Upper lobe of left lung (tissue), 6 donors: ENCODE results near the gene MSRB1. TPM values are rescaled to one million over a fixed set of nuclear protein-coding genes. Genes with fewer than 3 reads are reported as not detected.
A peak's percentile ranks its signal among the peaks of the same experiment; 100 is the strongest.

ENCODE experiments used
- ATAC-seq, 2 donors: fragments of 200-7000 bp; cut with Tn5 transposase; one replicate each; pipeline ENCODE4 v1.9.1; 2022; ENCODE audit warnings: mild to moderate bottlenecking in 2 of 2, moderate library complexity in 2 of 2; ENCODE audit not compliant: low FRiP score in 2 of 2
- DNase-seq, 2 donors: peaks; one replicate each; pipeline ENCODE4 v3.0.0-alpha.2; 2019 to 2020
- H3K27ac ChIP-seq, 4 donors: fragments of 200-600 bp; sonication (generic); one replicate each; pipeline ENCODE4 v1.5.1; 2016 to 2019
- H3K27me3 ChIP-seq, 4 donors: fragments of 200-600 bp; sonication (generic); one replicate each; pipeline ENCODE4 v1.5.1; 2017 to 2019
- H3K36me3 ChIP-seq, 4 donors: fragments of 200-600 bp; sonication (generic); one replicate each; pipeline ENCODE4 v1.5.1; 2016 to 2019
- H3K4me1 ChIP-seq, 4 donors: fragments of 200-600 bp; sonication (generic); one replicate each; pipeline ENCODE4 v1.5.1; 2018 to 2019
- H3K4me3 ChIP-seq, 4 donors: fragments of 200-600 bp; sonication (generic); one replicate each; pipeline ENCODE4 v1.5.1; 2017 to 2019; ENCODE audit warnings: mild to moderate bottlenecking in 2 of 4, moderate library complexity in 1 of 4
- H3K9me3 ChIP-seq, 4 donors: fragments of 200-600 bp; sonication (generic); one replicate each; pipeline ENCODE4 v1.5.1; 2018 to 2019
- EP300 ChIP-seq, 4 donors: sonication (generic); formaldehyde crosslinking; IDR thresholded peaks; one replicate each; pipeline ENCODE4 v1.5.1; 2017; ENCODE audit warnings: antibody characterized with exemption in 4 of 4, control low read depth in 2 of 4
- POLR2A ChIP-seq, 4 donors: fragments of 450-650 bp; IDR thresholded peaks; one replicate each; pipeline ENCODE4 v1.5.1; 2016 to 2017; ENCODE audit warnings: antibody characterized with exemption in 4 of 4, mild to moderate bottlenecking in 2 of 4
- POLR2AphosphoS5 ChIP-seq, 2 donors: sonication (generic); formaldehyde crosslinking; IDR thresholded peaks; one replicate each; pipeline ENCODE4 v1.5.1; 2017; ENCODE audit warnings: antibody characterized with exemption in 2 of 2
- WGBS, 2 donors: methylation state at CpG; one replicate each; pipeline ENCODE4 v1.1.5; 2017 to 2018; 5-methylcytosine and 5-hydroxymethylcytosine counted together
- total RNA-seq, 6 donors: library from RNA; depleted of rRNA in 4 of 6; stranded (reverse); fragments of >200 nt in 4 of 6; gene quantifications; one replicate each; pipeline versions ENCODE4 v1.1.0 to v1.2.1, GENCODE V29; 2016 to 2021
- TF ChIP-seq, protein P1 (sequence below), 6 experiments: fragments of 450-650 bp in 4 of 6; fragments of 200-600 bp in 2 of 6; sonication (generic) in 2 of 6; IDR thresholded peaks; one replicate each; pipeline ENCODE4 v1.5.1; 2016 to 2019; ENCODE audit warnings: antibody characterized with exemption in 6 of 6
- donor health status: DM: no; HTN: no; CAD: no; lungs with moderate emphysema.
- donor health status: DM: no; HTN: yes; CAD: no; lungs with severe emphysema.

The MSRB1 gene
- total RNA-seq, 6 donors from 2014 or later = 18.2 to 45.3 (median 31.9) TPM

GRCh38 chr16:1915732-1916639 is 27.0 kb downstream of the MSRB1 start:
- H3K4me3 ChIP-seq = no peak overlapping the region
- ATAC-seq (no peak), DNase-seq (peak in 1 of 2 donors; percentile 73)
- no peak overlapping the region for H3K27ac ChIP-seq
- no peaks in the 10 kb centered on the region for H3K9me3 ChIP-seq
- TF ChIP-seq, protein P1, sequence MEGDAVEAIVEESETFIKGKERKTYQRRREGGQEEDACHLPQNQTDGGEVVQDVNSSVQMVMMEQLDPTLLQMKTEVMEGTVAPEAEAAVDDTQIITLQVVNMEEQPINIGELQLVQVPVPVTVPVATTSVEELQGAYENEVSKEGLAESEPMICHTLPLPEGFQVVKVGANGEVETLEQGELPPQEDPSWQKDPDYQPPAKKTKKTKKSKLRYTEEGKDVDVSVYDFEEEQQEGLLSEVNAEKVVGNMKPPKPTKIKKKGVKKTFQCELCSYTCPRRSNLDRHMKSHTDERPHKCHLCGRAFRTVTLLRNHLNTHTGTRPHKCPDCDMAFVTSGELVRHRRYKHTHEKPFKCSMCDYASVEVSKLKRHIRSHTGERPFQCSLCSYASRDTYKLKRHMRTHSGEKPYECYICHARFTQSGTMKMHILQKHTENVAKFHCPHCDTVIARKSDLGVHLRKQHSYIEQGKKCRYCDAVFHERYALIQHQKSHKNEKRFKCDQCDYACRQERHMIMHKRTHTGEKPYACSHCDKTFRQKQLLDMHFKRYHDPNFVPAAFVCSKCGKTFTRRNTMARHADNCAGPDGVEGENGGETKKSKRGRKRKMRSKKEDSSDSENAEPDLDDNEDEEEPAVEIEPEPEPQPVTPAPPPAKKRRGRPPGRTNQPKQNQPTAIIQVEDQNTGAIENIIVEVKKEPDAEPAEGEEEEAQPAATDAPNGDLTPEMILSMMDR (IDR thresholded peaks at IDR 0.05) = no peak
- TF ChIP-seq POLR2AphosphoS5 (IDR thresholded peaks at IDR 0.05) (no peak), POLR2A (IDR thresholded peaks at IDR 0.05) (no peak), EP300 (IDR thresholded peaks at IDR 0.05) (no peak)
- WGBS, 2 donors = 54 to 65% methylated on average over 7 to 20 of the region's 25 CpGs
- H3K36me3 ChIP-seq = no peaks in the 10 kb centered on the region
- peaks cover 0 to 35% (median 27%) of the 10 kb centered on the region in 4 donors for H3K27me3 ChIP-seq
- peaks cover 5 to 30% (median 20%) of the 10 kb centered on the region in 4 donors for H3K4me1 ChIP-seq

DNA sequence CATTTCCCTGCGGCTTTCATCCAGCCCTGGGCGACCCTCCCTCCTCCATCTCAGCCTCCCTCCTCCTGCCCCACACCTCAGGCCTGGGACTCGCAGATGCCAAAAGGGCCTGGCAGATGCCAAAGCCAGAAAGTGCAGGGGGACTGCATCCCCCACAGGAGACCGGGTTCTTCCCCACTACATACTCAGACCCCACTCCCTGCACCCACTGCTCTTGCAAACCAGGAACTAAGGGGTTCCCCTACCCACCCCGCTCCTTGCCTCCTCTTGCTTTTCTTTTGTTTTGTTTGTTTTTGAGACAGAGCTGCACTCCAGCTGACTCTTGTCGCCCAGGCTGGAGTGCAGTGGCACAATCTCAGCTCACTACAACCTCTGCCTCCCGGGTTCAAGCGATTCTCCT is 28.0 kb downstream of the MSRB1 start:
- Histone ChIP-seq H3K4me1 (peaks cover 5 to 25% (median 16%) of the 10 kb centered on the region in 4 donors), H3K36me3 (no peaks in the 10 kb centered on the region), H3K27ac (no peak overlapping the region), H3K9me3 (no peaks in the 10 kb centered on the region), H3K27me3 (peaks cover 0 to 29% (median 20%) of the 10 kb centered on the region in 4 donors), H3K4me3 (no peak overlapping the region)
- DNase-seq (no peak), ATAC-seq (no peak)
- TF ChIP-seq, protein P1 (IDR thresholded peaks at IDR 0.05) = no peak
- TF ChIP-seq POLR2A (IDR thresholded peaks at IDR 0.05) = no peak
- TF ChIP-seq POLR2AphosphoS5 (IDR thresholded peaks at IDR 0.05) = no peak
- no peak for TF ChIP-seq EP300 (IDR thresholded peaks at IDR 0.05)
- WGBS, 2 donors = 43 to 50% methylated on average over 8 of the region's 8 CpGs

DNA sequence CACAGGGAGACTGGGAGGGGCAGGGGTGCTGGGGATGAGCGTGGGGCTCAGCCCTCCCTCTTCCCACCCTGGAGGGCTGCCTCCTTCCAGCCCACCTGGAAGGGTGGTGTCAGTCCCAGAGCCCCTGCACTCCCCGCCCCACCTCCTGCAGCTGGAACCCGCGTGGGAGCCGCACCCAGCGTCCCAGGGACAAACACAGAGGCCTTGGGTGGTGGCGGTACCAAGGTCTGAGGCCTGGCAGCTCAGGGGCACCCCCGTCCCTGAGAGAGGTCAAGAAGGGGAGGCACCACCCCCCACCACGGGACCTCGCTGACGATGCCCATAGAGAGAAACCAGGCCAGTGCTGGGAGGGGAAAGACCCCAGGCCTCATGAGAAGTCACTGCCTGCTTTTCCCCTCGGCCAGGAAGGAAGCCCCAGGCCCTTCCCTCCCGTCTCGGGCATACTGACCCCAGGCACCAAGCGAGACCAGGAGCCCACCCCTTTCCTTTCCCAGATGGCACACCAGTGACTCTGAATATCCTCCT is 28.9 kb downstream of the MSRB1 start:
- WGBS, 2 donors = 29 to 40% methylated on average over 7 to 10 of the region's 15 CpGs
- H3K9me3 ChIP-seq = no peaks in the 10 kb centered on the region
- H3K27me3 ChIP-seq = peaks cover 0 to 22% (median 13%) of the 10 kb centered on the region in 4 donors
- ATAC-seq (no peak), DNase-seq (peak in 1 of 2 donors; percentile 68)
- no peaks in the 10 kb centered on the region for H3K36me3 ChIP-seq
- H3K27ac ChIP-seq = peak overlapping the region in 1 of 4 donors; percentile 52
- TF ChIP-seq POLR2A (IDR thresholded peaks at IDR 0.05) = no peak
- TF ChIP-seq, protein P1 (IDR thresholded peaks at IDR 0.05) = no peak
- TF ChIP-seq POLR2AphosphoS5 (IDR thresholded peaks at IDR 0.05) = no peak
- H3K4me3 ChIP-seq = no peak overlapping the region
- peaks cover 5 to 25% (median 16%) of the 10 kb centered on the region in 4 donors for H3K4me1 ChIP-seq

DNA sequence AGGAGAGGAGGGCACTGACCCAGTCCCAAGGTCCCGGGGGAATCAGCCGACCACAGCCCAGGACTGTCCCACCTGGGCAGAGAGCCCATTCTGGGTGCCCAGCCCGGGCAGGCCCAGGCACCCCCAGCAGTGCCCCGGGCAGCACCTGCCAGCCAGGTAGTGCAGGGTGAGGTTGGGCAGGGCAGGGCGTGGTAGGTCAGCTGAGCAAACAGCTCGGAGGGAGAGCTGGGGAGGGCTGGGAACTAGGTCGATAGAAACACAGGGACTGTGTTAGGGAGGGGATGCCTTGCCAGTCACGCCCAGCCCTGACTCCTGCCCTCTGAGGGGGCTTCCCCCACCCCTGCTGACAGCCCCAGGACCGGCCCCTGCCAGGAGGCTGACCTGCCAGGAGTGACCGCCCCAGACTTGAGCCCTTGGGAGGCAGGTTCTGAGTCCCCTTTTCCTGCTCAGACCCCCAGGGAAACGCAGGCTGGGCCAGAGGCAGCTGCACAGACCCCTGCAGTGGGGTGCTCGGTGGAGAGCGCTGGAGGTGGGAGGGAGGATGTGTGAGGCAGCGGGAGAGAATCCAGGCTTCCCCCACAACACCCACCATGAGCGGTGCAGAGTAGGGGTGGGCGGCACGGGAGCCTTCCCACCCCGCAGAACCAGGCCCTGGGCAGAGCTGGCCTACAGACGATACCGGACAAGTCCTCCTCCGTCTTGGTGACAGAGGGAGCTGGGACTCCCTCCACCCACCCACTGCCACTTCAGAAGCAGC is 29.5 kb downstream of the MSRB1 start:
- Histone ChIP-seq H3K36me3 (no peaks in the 10 kb centered on the region), H3K4me1 (peaks cover 3 to 22% (median 13%) of the 10 kb centered on the region in 4 donors), H3K9me3 (no peaks in the 10 kb centered on the region), H3K27me3 (peaks cover 0 to 16% (median 7%) of the 10 kb centered on the region in 4 donors), H3K27ac (peak overlapping the region in 2 of 4 donors; percentile 39 to 52), H3K4me3 (no peak overlapping the region)
- DNase-seq (peak in 1 of 2 donors; percentile 88), ATAC-seq (peak in 1 of 2 donors; percentile 81)
- TF ChIP-seq EP300 (IDR thresholded peaks at IDR 0.05) = no peak
- no peak for TF ChIP-seq POLR2AphosphoS5 (IDR thresholded peaks at IDR 0.05)
- TF ChIP-seq, protein P1 (IDR thresholded peaks at IDR 0.05) = no peak
- TF ChIP-seq POLR2A (IDR thresholded peaks at IDR 0.05) = peak in 1 of 4 donors; percentile 42
- 40 to 49% methylated on average over 2 to 18 of the region's 21 CpGs for WGBS, 2 donors
